H1 (cell line): ENCODE results near the gene LIPA. TPM values are rescaled to one million over a fixed set of nuclear protein-coding genes. Genes with fewer than 3 reads are reported as not detected.

ENCODE experiments used
- CTCF ChIA-PET: fragments of 300-600 bp; sonication (Branson Sonifier 250); formaldehyde crosslinking; loops from one replicate; lab custom pipeline; 2021; ENCODE audit not compliant: partially characterized antibody; lab: Charles Lee
- POLR2A ChIA-PET: fragments of 300-600 bp; sonication (Branson Sonifier 250); formaldehyde crosslinking; loops from one replicate; lab custom pipeline; 2021; ENCODE audit warnings: inconsistent platforms; ENCODE audit not compliant: partially characterized antibody; lab: Charles Lee
- DNase-seq, 2 experiments: peaks; one replicate each; pipeline versions ENCODE4 v3.0.0 to v3.0.0-alpha.2; 2010 to 2022; ENCODE audit warnings: low spot score in 2 of 2, low read depth in 1 of 2, mixed read lengths in 1 of 2
- FAIRE-seq: peaks from 2 replicates; lab custom pipeline; 2011; peaks lifted over from hg19 to GRCh38; lab: Jason Lieb, UNC
- H2AFZ ChIP-seq: 2 replicates; pipeline ENCODE4 v1.8.1; 2012; ENCODE audit warnings: low read length, inconsistent platforms
- H2AK5ac ChIP-seq: 2 replicates; pipeline ENCODE4 v1.6.1; 2013; ENCODE audit warnings: low read depth, low read length
- H2BK120ac ChIP-seq: replicated peaks from 2 replicates; pipeline ENCODE3; 2013; ENCODE audit warnings: low read depth, low read length, inconsistent platforms
- H2BK12ac ChIP-seq: 2 replicates; pipeline ENCODE4 v1.6.1; 2013; ENCODE audit warnings: low read depth, low read length
- H2BK15ac ChIP-seq: 2 replicates; pipeline ENCODE4 v1.6.1; 2013; ENCODE audit warnings: low read length
- H2BK20ac ChIP-seq: 2 replicates; pipeline ENCODE4 v1.6.1; 2013; ENCODE audit warnings: low read length
- H2BK5ac ChIP-seq: 2 replicates; pipeline ENCODE4 v1.6.1; 2013; ENCODE audit warnings: low read depth, low read length
- H3K14ac ChIP-seq: 2 replicates; pipeline ENCODE4 v1.6.1; 2013; ENCODE audit warnings: inconsistent platforms; ENCODE audit not compliant: insufficient read length
- H3K18ac ChIP-seq: 2 replicates; pipeline ENCODE4 v1.6.1; 2013; ENCODE audit warnings: low read length; ENCODE audit errors: extremely low read depth
- H3K23ac ChIP-seq: 2 replicates; pipeline ENCODE4 v1.6.1; 2013; ENCODE audit warnings: inconsistent platforms; ENCODE audit not compliant: insufficient read length
- H3K23me2 ChIP-seq: 2 replicates; pipeline ENCODE4 v1.6.1; 2013; ENCODE audit warnings: low read depth, low read length
- H3K27ac ChIP-seq: 2 replicates; pipeline ENCODE4 v1.6.1; 2011; ENCODE audit warnings: low read depth, low read length, inconsistent platforms
- H3K27me3 ChIP-seq, 4 experiments: replicated peaks in 1 of 4; 1 replicate in 1 of 4; 2 replicates in 3 of 4; pipeline versions ENCODE4 v1.6.1 to v1.8.1; 2011 to 2013; ENCODE audit warnings: low read length in 3 of 4, mild to moderate bottlenecking in 3 of 4, inconsistent platforms in 2 of 4, mixed read lengths in 2 of 4, moderate library complexity in 1 of 4; ENCODE audit not compliant: control insufficient read depth in 3 of 4, insufficient read depth in 3 of 4; ENCODE audit errors: extremely low read depth in 1 of 4
- H3K36me3 ChIP-seq, 4 experiments: 2 replicates each; pipeline versions ENCODE4 v1.6.1 to v1.8.1; 2011 to 2013; ENCODE audit warnings: mild to moderate bottlenecking in 4 of 4, low read length in 3 of 4, moderate library complexity in 2 of 4, control low read depth in 1 of 4, inconsistent platforms in 1 of 4; ENCODE audit not compliant: insufficient read depth in 4 of 4, control insufficient read depth in 2 of 4
- H3K4ac ChIP-seq: replicated peaks from 2 replicates; pipeline ENCODE3; 2013; ENCODE audit warnings: low read length, low read depth, mixed read lengths, inconsistent platforms; ENCODE audit not compliant: insufficient read length
- H3K4me1 ChIP-seq, 4 experiments: replicated peaks in 1 of 4; 1 replicate in 1 of 4; 2 replicates in 3 of 4; pipeline versions ENCODE4 v1.6.1 to v1.8.1; 2011 to 2013; ENCODE audit warnings: low read length in 3 of 4, inconsistent platforms in 2 of 4, mixed read lengths in 1 of 4; ENCODE audit not compliant: insufficient read depth in 4 of 4, control insufficient read depth in 3 of 4
- H3K4me2 ChIP-seq, 2 experiments: 2 replicates each; pipeline versions ENCODE4 v1.6.1 to v1.8.1; 2011 to 2013; ENCODE audit warnings: low read depth in 2 of 2, low read length in 2 of 2, control low read depth in 1 of 2, inconsistent platforms in 1 of 2, mild to moderate bottlenecking in 1 of 2; ENCODE audit not compliant: insufficient read depth in 1 of 2
- H3K4me3 ChIP-seq, 4 experiments: fragments of 200-600, 300-600 bp in 1 of 4; sonication (generic), shearing (Covaris generic), sonication (Bioruptor Twin) in 1 of 4; 2 replicates each; pipeline versions ENCODE4 v1.5.1 to v1.8.1; 2011 to 2016; ENCODE audit warnings: low read length in 4 of 4, low read depth in 3 of 4, control low read depth in 2 of 4, inconsistent platforms in 2 of 4, mild to moderate bottlenecking in 2 of 4, mixed read lengths in 1 of 4, moderate library complexity in 1 of 4; ENCODE audit not compliant: insufficient read depth in 2 of 4; ENCODE audit errors: extremely low read depth in 1 of 4
- H3K56ac ChIP-seq: replicated peaks from 2 replicates; pipeline ENCODE3; 2013; ENCODE audit warnings: low read depth, mild to moderate bottlenecking, mixed read lengths, low read length, inconsistent platforms; ENCODE audit not compliant: insufficient read length
- H3K79me1 ChIP-seq: 2 replicates; pipeline ENCODE4 v1.6.1; 2013; ENCODE audit warnings: low read depth, low read length, control low read depth
- H3K79me2 ChIP-seq, 2 experiments: 2 replicates each; pipeline versions ENCODE4 v1.6.1 to v1.8.1; 2012 to 2013; ENCODE audit warnings: low read length in 2 of 2, mild to moderate bottlenecking in 2 of 2, inconsistent platforms in 1 of 2; ENCODE audit not compliant: insufficient read depth in 2 of 2, control insufficient read depth in 1 of 2
- H3K9ac ChIP-seq, 4 experiments: replicated peaks in 1 of 4; 1 replicate in 1 of 4; 2 replicates in 3 of 4; pipeline versions ENCODE4 v1.6.1 to v1.8.1; 2011 to 2013; ENCODE audit warnings: low read depth in 3 of 4, low read length in 3 of 4, control low read depth in 2 of 4, mild to moderate bottlenecking in 2 of 4, moderate library complexity in 2 of 4, inconsistent platforms in 1 of 4; ENCODE audit errors: extremely low read depth in 1 of 4
- H3K9me3 ChIP-seq, 2 experiments: 2 replicates each; pipeline versions ENCODE4 v1.6.1 to v1.8.1; 2012 to 2013; ENCODE audit warnings: mild to moderate bottlenecking in 2 of 2, moderate library complexity in 2 of 2, control low read depth in 1 of 2, inconsistent platforms in 1 of 2, low read depth in 1 of 2, low read length in 1 of 2, mixed read lengths in 1 of 2; ENCODE audit not compliant: insufficient read depth in 2 of 2
- H4K20me1 ChIP-seq, 2 experiments: replicated peaks in 1 of 2; 2 replicates each; pipeline versions ENCODE3 to v1.8.1; 2011 to 2013; ENCODE audit warnings: inconsistent platforms in 2 of 2, low read length in 2 of 2, mild to moderate bottlenecking in 1 of 2; ENCODE audit not compliant: insufficient read depth in 2 of 2, control insufficient read depth in 1 of 2
- H4K5ac ChIP-seq: 2 replicates; pipeline ENCODE4 v1.6.1; 2013; ENCODE audit warnings: low read length, low read depth, mixed read lengths, inconsistent platforms; ENCODE audit not compliant: insufficient read length
- H4K8ac ChIP-seq: 2 replicates; pipeline ENCODE4 v1.8.0; 2013; ENCODE audit warnings: mild to moderate bottlenecking, moderate library complexity, low read length, inconsistent platforms; ENCODE audit not compliant: insufficient read depth; ENCODE audit errors: extremely low read depth
- H4K91ac ChIP-seq: replicated peaks from 2 replicates; pipeline ENCODE3; 2013; ENCODE audit warnings: low read length, mixed read lengths, inconsistent platforms; ENCODE audit not compliant: insufficient read length
- BCL11A ChIP-seq, 2 experiments: IDR thresholded peaks; one replicate each; pipeline ENCODE4 v1.6.1; 2011; ENCODE audit warnings: low read depth in 2 of 2, low read length in 2 of 2, mild to moderate bottlenecking in 2 of 2
- CEBPB ChIP-seq: IDR thresholded peaks from 2 replicates; pipeline ENCODE4 v1.6.1; 2012; ENCODE audit warnings: low read depth, low read length
- CHD1 ChIP-seq: IDR thresholded peaks from 2 replicates; pipeline ENCODE4 v1.6.1; 2012; ENCODE audit warnings: low read depth, low read length, improper control_type of control experiment
- PHF8 ChIP-seq: fragments of 200-600 bp; sonication (generic); conservative IDR thresholded peaks from 2 replicates; pipeline ENCODE4 v1.7.1; 2012; ENCODE audit warnings: low read depth, mild to moderate bottlenecking, inconsistent platforms, low read length, moderate library complexity
- POLR2A ChIP-seq, 2 experiments: IDR thresholded peaks; 1 replicate in 1 of 2; 2 replicates in 1 of 2; pipeline ENCODE4 v1.6.1; 2011; ENCODE audit warnings: low read depth in 2 of 2, low read length in 2 of 2, mild to moderate bottlenecking in 2 of 2; ENCODE audit errors: control extremely low read depth in 1 of 2
- SIN3A ChIP-seq, 2 experiments: IDR thresholded peaks in 1 of 2; conservative IDR thresholded peaks in 1 of 2; 2 replicates each; pipeline ENCODE4 v1.6.1; 2011 to 2012; ENCODE audit warnings: low read length in 2 of 2, improper control_type of control experiment in 1 of 2, low read depth in 1 of 2, mild to moderate bottlenecking in 1 of 2
- SP1 ChIP-seq: IDR thresholded peaks from 2 replicates; pipeline ENCODE4 v1.6.1; 2011; ENCODE audit warnings: low read depth, low read length
- SRF ChIP-seq: IDR thresholded peaks from 2 replicates; pipeline ENCODE4 v1.6.1; 2011; ENCODE audit warnings: mild to moderate bottlenecking, low read depth, low read length, moderate library complexity
- TAF1 ChIP-seq: IDR thresholded peaks from 2 replicates; pipeline ENCODE4 v1.6.1; 2011; ENCODE audit warnings: mild to moderate bottlenecking, low read depth, low read length
- WGBS, 2 experiments: shearing (Covaris generic) in 1 of 2; methylation state at CpG; one replicate each; pipeline versions ENCODE4 v1.1.6 to v1.1.7; 2013 to 2015; ENCODE audit warnings: low lambda C conversion rate in 2 of 2, mixed read lengths in 2 of 2, inconsistent platforms in 1 of 2, low coverage in 1 of 2, missing lambda C conversion rate in 1 of 2; ENCODE audit not compliant: insufficient replicate concordance in 2 of 2, insufficient coverage in 1 of 2, insufficient read length in 1 of 2; ENCODE audit errors: extremely low coverage in 1 of 2, missing lambda C conversion rate in 1 of 2; 5-methylcytosine and 5-hydroxymethylcytosine counted together
- polyA plus RNA-seq, 7 experiments: library from polyadenylated mRNA; depleted of rRNA in 3 of 7; stranded (reverse) in 5 of 7; unstranded in 2 of 7; fragments of >200 nt in 5 of 7; fragments of 200-250 nt in 2 of 7; gene quantifications; 1 replicate in 5 of 7; 2 replicates in 1 of 7; 4 replicates in 1 of 7; pipeline versions ENCODE4 v1.2.1 to v1.2.3, GENCODE V29; 2011 to 2013; ENCODE audit warnings: missing spikeins in 2 of 7, mixed read lengths in 2 of 7
- total RNA-seq: library from RNA; stranded (reverse); fragmentation: NEBNext Ultra II Directional; extraction: Animal tissue kit (Norgen Biotek cat#: 25700); gene quantifications from 2 replicates; pipeline ENCODE4 v1.2.1, GENCODE V29; 2021
- TF ChIP-seq, protein P1 (sequence below): IDR thresholded peaks from 2 replicates; pipeline ENCODE4 v1.6.1; 2012; ENCODE audit warnings: low read length, inconsistent platforms
- TF ChIP-seq, protein P2 (sequence below): IDR thresholded peaks from 2 replicates; pipeline ENCODE4 v1.6.1; 2011; ENCODE audit warnings: low read length, improper control_type of control experiment

The LIPA gene
- total and polyA plus RNA-seq, 2 of the 8 experiments (the other 6 are each of a cell fraction or from before 2014, with no cell fraction given) = 18.1 to 32.4 TPM

DNA sequence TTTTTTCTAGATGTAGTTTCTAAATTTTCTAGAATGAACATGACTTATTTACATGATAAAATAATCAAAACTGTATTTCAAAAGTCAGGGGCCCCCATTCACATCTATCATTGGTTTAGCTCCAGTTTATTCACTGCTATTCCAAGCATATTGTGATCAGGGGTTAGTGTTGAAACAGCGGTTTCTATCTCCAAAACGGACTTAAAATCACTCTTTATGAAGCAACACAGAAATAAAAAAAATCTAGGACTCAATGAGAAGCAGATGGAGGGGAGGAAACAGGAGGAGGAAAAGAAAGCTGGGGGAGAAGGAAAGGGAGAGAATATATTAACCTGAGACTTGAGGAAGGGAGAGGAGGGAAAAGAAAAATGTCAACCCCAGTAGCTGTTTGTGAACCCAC is 29.7 kb downstream of the LIPA start:
- 82% methylated on average over 2 of the region's 2 CpGs; no CpG with 5 or more reads in 1 of the 2 experiments for WGBS, 2 experiments

More for the DNA sequence above, 29.7 kb downstream of the LIPA start:
- FAIRE-seq (no peak), DNase-seq (no peak)
- H3K56ac ChIP-seq = no peak overlapping the region
- H3K27me3 ChIP-seq = no peaks in the 10 kb centered on the region
- no peaks in the 10 kb centered on the region for H3K79me1 ChIP-seq
- ChIA-PET CTCF (interaction anchor here (0.6 to 1.9 kb wide), 2 partner anchors 70 to 235 kb away, joined by 3 to 7 read pairs; no protein-coding TSS in a partner anchor), POLR2A (interaction anchor here (1.1 kb wide), 1 partner anchor 231 kb away, joined by 3 read pairs; the partner anchor contains the start of gene FAS)
- no peak overlapping the region for H4K8ac ChIP-seq
- H4K91ac ChIP-seq = no peak overlapping the region
- H3K9ac ChIP-seq = no peak overlapping the region
- H3K9me3 ChIP-seq = no peaks in the 10 kb centered on the region
- no peak overlapping the region for H2BK120ac ChIP-seq
- H4K5ac ChIP-seq = no peak overlapping the region
- H2AFZ ChIP-seq = no peak overlapping the region
- no peak overlapping the region for H2BK5ac ChIP-seq
- H3K4me1 ChIP-seq = peaks cover 0 to 6% (median 0%) of the 10 kb centered on the region in 4 experiments; a peak in 2 of 7 replicates
- no peak overlapping the region for H3K14ac ChIP-seq
- H3K4ac ChIP-seq = no peak overlapping the region
- no peaks in the 10 kb centered on the region for H3K79me2 ChIP-seq
- H3K27ac ChIP-seq = no peak overlapping the region
- H2BK12ac ChIP-seq = no peak overlapping the region
- no peak overlapping the region for H2BK20ac ChIP-seq
- no peak overlapping the region for H3K18ac ChIP-seq
- H3K4me3 ChIP-seq = no peak overlapping the region
- no peak overlapping the region for H2AK5ac ChIP-seq
- no peaks in the 10 kb centered on the region for H4K20me1 ChIP-seq
- TF ChIP-seq, protein P1, sequence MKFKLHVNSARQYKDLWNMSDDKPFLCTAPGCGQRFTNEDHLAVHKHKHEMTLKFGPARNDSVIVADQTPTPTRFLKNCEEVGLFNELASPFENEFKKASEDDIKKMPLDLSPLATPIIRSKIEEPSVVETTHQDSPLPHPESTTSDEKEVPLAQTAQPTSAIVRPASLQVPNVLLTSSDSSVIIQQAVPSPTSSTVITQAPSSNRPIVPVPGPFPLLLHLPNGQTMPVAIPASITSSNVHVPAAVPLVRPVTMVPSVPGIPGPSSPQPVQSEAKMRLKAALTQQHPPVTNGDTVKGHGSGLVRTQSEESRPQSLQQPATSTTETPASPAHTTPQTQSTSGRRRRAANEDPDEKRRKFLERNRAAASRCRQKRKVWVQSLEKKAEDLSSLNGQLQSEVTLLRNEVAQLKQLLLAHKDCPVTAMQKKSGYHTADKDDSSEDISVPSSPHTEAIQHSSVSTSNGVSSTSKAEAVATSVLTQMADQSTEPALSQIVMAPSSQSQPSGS = no peak
- no peak for TF ChIP-seq SRF
- no peak for TF ChIP-seq POLR2A (IDR thresholded peaks at IDR 0.05; ENCODE audit: control extremely low read depth in 1 of 2, low read depth in 2 of 2, low read length in 2 of 2)
- TF ChIP-seq CEBPB = no peak
- TF ChIP-seq SIN3A (conservative IDR thresholded peaks at IDR 0.05 in 1 of 2, IDR thresholded peaks at IDR 0.05 in 1 of 2; ENCODE audit: low read depth in 1 of 2, low read length in 2 of 2) = no peak
- TF ChIP-seq TAF1 = no peak
- TF ChIP-seq, protein P2, sequence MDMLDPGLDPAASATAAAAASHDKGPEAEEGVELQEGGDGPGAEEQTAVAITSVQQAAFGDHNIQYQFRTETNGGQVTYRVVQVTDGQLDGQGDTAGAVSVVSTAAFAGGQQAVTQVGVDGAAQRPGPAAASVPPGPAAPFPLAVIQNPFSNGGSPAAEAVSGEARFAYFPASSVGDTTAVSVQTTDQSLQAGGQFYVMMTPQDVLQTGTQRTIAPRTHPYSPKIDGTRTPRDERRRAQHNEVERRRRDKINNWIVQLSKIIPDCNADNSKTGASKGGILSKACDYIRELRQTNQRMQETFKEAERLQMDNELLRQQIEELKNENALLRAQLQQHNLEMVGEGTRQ = no peak
- no peak for TF ChIP-seq PHF8
- TF ChIP-seq BCL11A (IDR thresholded peaks at IDR 0.05; ENCODE audit: low read depth in 2 of 2, low read length in 2 of 2) = no peak
- no peak for TF ChIP-seq SP1
- TF ChIP-seq CHD1 = no peak
- no peak overlapping the region for H2BK15ac ChIP-seq
- no peak overlapping the region for H3K4me2 ChIP-seq
- H3K23me2 ChIP-seq = no peaks in the 10 kb centered on the region
- no peaks in the 10 kb centered on the region for H3K36me3 ChIP-seq
- no peak overlapping the region for H3K23ac ChIP-seq
